ENCODE results near the gene EMC1. TPM values are rescaled to one million over a fixed set of nuclear protein-coding genes. Genes with fewer than 3 reads are reported as not detected.

Gene EMC1
- total and polyA plus RNA-seq, 2 donors (not counting 3 experiments of a cell fraction or from before 2014, with no cell fraction given), result 77.5 to 164 TPM

GRCh38 chr1:19190468-19190867, 60.9 kb downstream of the EMC1 start:
- Histone ChIP-seq H3K9me3 (replicated peaks; ENCODE audit: control insufficient read depth, insufficient read depth, low read length) (no peaks in the 10 kb centered on the region), H3K27ac (ENCODE audit: insufficient read depth, low read depth, low read length) (no peak overlapping the region), H3K36me3 (ENCODE audit: control insufficient read depth in 2 of 2, extremely low read depth in 1 of 2, insufficient read depth in 2 of 2, low read length in 2 of 2) (peaks cover 19 to 35% of the 10 kb centered on the region in 2 experiments), H3K4me3 (replicated peaks in 1 of 3; ENCODE audit: insufficient read depth in 1 of 3, low read depth in 1 of 3, low read length in 3 of 3) (no peak overlapping the region), H3K9ac (replicated peaks; ENCODE audit: extremely low read depth, insufficient read depth, low read length) (no peak overlapping the region), H3K4me2 (ENCODE audit: insufficient read depth, low read length) (no peak overlapping the region), H3K79me2 (ENCODE audit: control insufficient read depth, insufficient read depth, low read length) (peaks cover 10% of the 10 kb centered on the region), H3K27me3 (ENCODE audit: control insufficient read depth in 2 of 2, insufficient read depth in 2 of 2, low read length in 2 of 2) (no peaks in the 10 kb centered on the region), H2AFZ (ENCODE audit: low read depth, low read length) (no peak overlapping the region), H3K9me1 (replicated peaks; ENCODE audit: control insufficient read depth, extremely low read depth, insufficient read depth, low read length) (no peaks in the 10 kb centered on the region), H4K20me1 (replicated peaks; ENCODE audit: control insufficient read depth, extremely low read depth, insufficient read depth, low read length) (no peaks in the 10 kb centered on the region), H3K4me1 (ENCODE audit: control insufficient read depth, extremely low read depth, insufficient read depth, low read length) (peaks cover 6% of the 10 kb centered on the region)
- FAIRE-seq (no peak), DNase-seq (ENCODE audit: low read depth, low spot score) (no peak)
- no TSS peak for BruUV-seq (replicated peaks)
- TF ChIP-seq JUN (IDR thresholded peaks at IDR 0.05; ENCODE audit: borderline replicate concordance, insufficient read depth, insufficient read length, low read depth) (no peak), POLR2AphosphoS5 (IDR thresholded peaks at IDR 0.05; ENCODE audit: insufficient read depth, low read depth, low read length) (no peak), POLR2A (IDR thresholded peaks at IDR 0.05; ENCODE audit: low read depth, low read length) (no peak), EZH2 (IDR thresholded peaks at IDR 0.05; ENCODE audit: borderline replicate concordance, low read depth, low read length, severe bottlenecking) (no peak), FOS (IDR thresholded peaks at IDR 0.05; ENCODE audit: borderline replicate concordance, insufficient read depth, low read length) (no peak), GATA2 (IDR thresholded peaks at IDR 0.05; ENCODE audit: insufficient read depth, insufficient read length, low read depth, low read length) (no peak), MYC (IDR thresholded peaks at IDR 0.05; ENCODE audit: low read depth, low read length) (no peak), CTCF (IDR thresholded peaks at IDR 0.05; ENCODE audit: extremely low read depth in 1 of 2, insufficient read depth in 1 of 2, low read depth in 1 of 2, low read length in 2 of 2) (no peak)
- TF ChIP-seq, protein P1, sequence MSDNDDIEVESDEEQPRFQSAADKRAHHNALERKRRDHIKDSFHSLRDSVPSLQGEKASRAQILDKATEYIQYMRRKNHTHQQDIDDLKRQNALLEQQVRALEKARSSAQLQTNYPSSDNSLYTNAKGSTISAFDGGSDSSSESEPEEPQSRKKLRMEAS (IDR thresholded peaks at IDR 0.05; ENCODE audit: insufficient read depth, insufficient read length), result no peak
- dilution Hi-C loops (cut with MboI; ENCODE audit: extremely low pct_ligation_motif_present, low sequenced_read_pairs), result no loop called here
- intact Hi-C loops (cut with micrococcal nuclease), result no loop called here
- CTCF ChIA-PET, result no interaction called here
- POLR2A ChIA-PET, result no interaction called here

All from endothelial cell of umbilical vein (primary cell).